Activated CD4-positive, alpha-beta memory T cell treated with anti-CD3 and anti-CD28 coated beads, Interleukin-2, amount 10 ng/mL, durations not matched to agents 7 days and 5 days (primary cell): ENCODE measurements around the gene RHOT1. TPM values are rescaled to one million over a fixed set of nuclear protein-coding genes. Genes with fewer than 3 reads are reported as not detected.

Experiments used
- CTCF ChIA-PET: fragments of 350-600 bp; sonication (Branson Sonifier 250); formaldehyde crosslinking; loops from one replicate; lab custom pipeline; 2021; ENCODE audit warnings: antibody characterized with exemption, inconsistent platforms; lab: Charles Lee
- POLR2A ChIA-PET: fragments of 350-600 bp; sonication (Branson Sonifier 250); formaldehyde crosslinking; loops from one replicate; lab custom pipeline; 2021; ENCODE audit warnings: antibody characterized with exemption; lab: Charles Lee
- DNase-seq: peaks from one replicate; pipeline ENCODE4 v3.0.0-alpha.2; 2020
- H3K27ac Mint-ChIP-seq: one replicate; pipeline ENCODE4 v1.8.0; 2021; ENCODE audit warnings: mild to moderate bottlenecking, mixed read lengths
- H3K27me3 Mint-ChIP-seq: one replicate; pipeline ENCODE4 v1.8.0; 2021; ENCODE audit warnings: mixed read lengths
- H3K36me3 Mint-ChIP-seq: one replicate; pipeline ENCODE4 v1.8.0; 2021; ENCODE audit warnings: low read depth, mixed read lengths
- H3K4me1 Mint-ChIP-seq: one replicate; pipeline ENCODE4 v1.8.0; 2021; ENCODE audit warnings: mixed read lengths
- H3K4me3 Mint-ChIP-seq: one replicate; pipeline ENCODE4 v1.8.0; 2021; ENCODE audit warnings: mild to moderate bottlenecking, mixed read lengths
- H3K9me3 Mint-ChIP-seq: one replicate; pipeline ENCODE4 v1.8.0; 2021; ENCODE audit warnings: mixed read lengths
- total RNA-seq, 2 experiments: library from RNA; stranded (reverse); gene quantifications; one replicate each; pipeline ENCODE4 v1.2.3, GENCODE V29; 2021

The RHOT1 gene
- total RNA-seq, 2 experiments from 2014 or later: 26.0 to 26.4 TPM

- Mint-ChIP-seq H3K27me3 (no peaks in the 10 kb centered on the region), H3K4me3 (no peak overlapping the region), H3K27ac (no peak overlapping the region), H3K9me3 (no peaks in the 10 kb centered on the region), H3K36me3 (peaks cover 35% of the 10 kb centered on the region), H3K4me1 (no peaks in the 10 kb centered on the region)
- CTCF ChIA-PET: interaction anchor here (1.6 kb wide), 1 partner anchor 43 kb away, joined by 3 read pairs; no protein-coding TSS in a partner anchor
- no peak for DNase-seq
- POLR2A ChIA-PET: no interaction called here
Measured at GRCh38 chr17:32209608-32210007, 67.3 kb downstream of the RHOT1 start.

- ChIA-PET POLR2A (no interaction called here), CTCF (no interaction called here)
- DNase-seq: no peak
- H3K27ac Mint-ChIP-seq: no peak overlapping the region
- no peaks in the 10 kb centered on the region for H3K9me3 Mint-ChIP-seq
- H3K4me3 Mint-ChIP-seq: no peak overlapping the region
- no peaks in the 10 kb centered on the region for H3K4me1 Mint-ChIP-seq
- no peaks in the 10 kb centered on the region for H3K27me3 Mint-ChIP-seq
- H3K36me3 Mint-ChIP-seq: peaks cover 35% of the 10 kb centered on the region
Measured at GRCh38 chr17:32211671-32212070, 69.4 kb downstream of the RHOT1 start.

GRCh38 chr17:32215696-32216095 lies 73.4 kb downstream of the RHOT1 start:
- Mint-ChIP-seq H3K4me3 (no peak overlapping the region), H3K36me3 (peaks cover 20% of the 10 kb centered on the region), H3K27me3 (no peaks in the 10 kb centered on the region), H3K9me3 (no peaks in the 10 kb centered on the region), H3K4me1 (peaks cover 21% of the 10 kb centered on the region), H3K27ac (no peak overlapping the region)
- POLR2A ChIA-PET: no interaction called here
- DNase-seq: no peak
- CTCF ChIA-PET: no interaction called here

- Mint-ChIP-seq H3K9me3 (no peaks in the 10 kb centered on the region), H3K27ac (no peak overlapping the region), H3K36me3 (peaks cover 15% of the 10 kb centered on the region), H3K27me3 (no peaks in the 10 kb centered on the region), H3K4me3 (no peak overlapping the region), H3K4me1 (peaks cover 32% of the 10 kb centered on the region)
- ChIA-PET POLR2A (interaction anchor here (1.0 kb wide), 1 partner anchor 9 kb away, joined by 4 read pairs; no protein-coding TSS in a partner anchor), CTCF (interaction anchor here (0.7 to 1.3 kb wide), 3 partner anchors 9 to 239 kb away, joined by 3 read pairs; no protein-coding TSS in a partner anchor)
- no peak for DNase-seq
Measured at GRCh38 chr17:32222621-32223020, 80.3 kb downstream of the RHOT1 start.

DNA sequence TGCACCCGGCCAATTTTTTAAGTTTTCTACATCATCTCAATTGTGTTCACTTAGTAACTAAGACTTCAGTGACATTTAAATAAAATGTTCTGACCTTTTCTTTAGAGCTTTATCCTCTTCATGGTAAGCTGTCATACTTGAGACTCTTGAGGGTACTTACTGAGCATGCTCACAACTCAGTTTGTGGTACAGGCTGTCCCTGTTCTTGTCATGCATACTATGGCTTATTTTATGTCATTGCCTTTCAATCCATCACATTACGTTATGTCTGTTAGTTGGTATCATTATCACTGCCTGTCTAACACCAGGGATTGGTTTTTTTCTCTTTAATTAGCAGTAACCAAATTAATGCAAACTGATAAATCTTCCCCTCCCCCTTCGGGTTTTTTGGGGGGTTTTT lies 81.4 kb downstream of the RHOT1 start:
- DNase-seq: no peak
- H3K9me3 Mint-ChIP-seq: no peaks in the 10 kb centered on the region
- CTCF ChIA-PET: no interaction called here

GRCh38 chr17:32226886-32227285 lies 84.6 kb downstream of the RHOT1 start:
- ChIA-PET POLR2A (interaction anchor here (1.0 kb wide), 1 partner anchor 19 kb away, joined by 5 read pairs; no protein-coding TSS in a partner anchor), CTCF (interaction anchor here (0.6 kb wide), 1 partner anchor 35 kb away, joined by 6 read pairs; no protein-coding TSS in a partner anchor)
- peaks cover 14% of the 10 kb centered on the region for H3K36me3 Mint-ChIP-seq
- no peaks in the 10 kb centered on the region for H3K27me3 Mint-ChIP-seq
- H3K4me3 Mint-ChIP-seq: no peak overlapping the region
- H3K4me1 Mint-ChIP-seq: peaks cover 2% of the 10 kb centered on the region
- no peak for DNase-seq
- H3K9me3 Mint-ChIP-seq: no peaks in the 10 kb centered on the region
- H3K27ac Mint-ChIP-seq: no peak overlapping the region

More for the DNA sequence above, 81.4 kb downstream of the RHOT1 start:
- Mint-ChIP-seq H3K27ac (no peak overlapping the region), H3K36me3 (peaks cover 14% of the 10 kb centered on the region), H3K4me1 (peaks cover 29% of the 10 kb centered on the region), H3K4me3 (no peak overlapping the region), H3K27me3 (no peaks in the 10 kb centered on the region)
- POLR2A ChIA-PET: no interaction called here

GRCh38 chr17:32227910-32228309 lies 85.6 kb downstream of the RHOT1 start:
- ChIA-PET POLR2A (no interaction called here), CTCF (interaction anchor here (0.7 kb wide), 1 partner anchor 216 kb away, joined by 5 read pairs; the partner anchor contains the start of gene PSMD11)
- no peak for DNase-seq
- Mint-ChIP-seq H3K4me1 (peaks cover 6% of the 10 kb centered on the region), H3K27ac (no peak overlapping the region), H3K36me3 (peaks cover 11% of the 10 kb centered on the region), H3K9me3 (no peaks in the 10 kb centered on the region), H3K27me3 (no peaks in the 10 kb centered on the region), H3K4me3 (no peak overlapping the region)

DNA sequence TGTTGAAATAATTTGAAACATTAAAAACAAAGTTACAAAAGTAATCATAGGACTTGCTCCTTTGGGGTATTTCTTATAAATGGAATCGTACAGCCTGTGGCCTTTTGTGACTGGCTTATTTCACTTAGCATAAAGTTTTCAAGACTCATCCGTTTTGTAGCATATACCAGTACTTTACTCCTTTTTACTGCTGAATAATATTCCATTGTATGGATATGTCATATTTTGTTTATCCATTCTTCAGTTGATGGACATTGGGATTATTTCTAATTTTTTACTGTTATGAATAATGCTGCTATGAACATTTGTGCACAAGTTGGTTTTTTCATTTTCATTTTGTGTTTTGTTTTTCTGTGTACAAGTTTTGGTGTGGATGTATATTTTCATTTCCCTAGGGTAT lies 93.3 kb downstream of the RHOT1 start:
- Mint-ChIP-seq H3K4me3 (no peak overlapping the region), H3K27ac (no peak overlapping the region), H3K27me3 (no peaks in the 10 kb centered on the region), H3K4me1 (peaks cover 13% of the 10 kb centered on the region), H3K9me3 (no peaks in the 10 kb centered on the region), H3K36me3 (no peaks in the 10 kb centered on the region)
- no peak for DNase-seq
- CTCF ChIA-PET: no interaction called here
- POLR2A ChIA-PET: no interaction called here

- H3K4me1 Mint-ChIP-seq: no peaks in the 10 kb centered on the region
- ChIA-PET CTCF (no interaction called here), POLR2A (no interaction called here)
- DNase-seq: no peak
- H3K27ac Mint-ChIP-seq: no peak overlapping the region
- no peaks in the 10 kb centered on the region for H3K9me3 Mint-ChIP-seq
- H3K36me3 Mint-ChIP-seq: no peaks in the 10 kb centered on the region
- no peak overlapping the region for H3K4me3 Mint-ChIP-seq
- H3K27me3 Mint-ChIP-seq: no peaks in the 10 kb centered on the region
Measured at GRCh38 chr17:32239456-32239855, 97.2 kb downstream of the RHOT1 start.

DNA sequence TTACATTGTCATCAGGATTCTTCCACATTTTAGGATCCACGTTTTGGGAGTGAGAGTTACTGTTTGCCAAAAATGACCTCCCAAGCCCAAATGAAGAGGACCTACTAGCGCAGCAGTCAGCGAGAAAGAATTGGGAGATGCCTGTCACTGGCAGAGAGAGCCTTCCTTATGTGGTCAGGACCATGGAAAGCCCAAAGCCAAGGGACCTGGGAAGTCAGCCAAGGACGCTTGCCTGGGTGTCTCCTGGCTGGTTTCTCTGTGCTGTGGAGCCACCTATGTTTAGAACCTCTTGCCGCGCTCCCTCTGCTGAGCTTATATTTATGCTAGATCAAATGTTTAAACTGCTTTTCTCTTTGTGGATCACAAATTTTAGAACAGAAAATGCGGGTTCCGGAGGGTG lies 98.4 kb downstream of the RHOT1 start:
- CTCF ChIA-PET: interaction anchor here (0.6 to 0.9 kb wide), 3 partner anchors 49 to 1351 kb away, joined by 3 read pairs; no protein-coding TSS in a partner anchor
- no peaks in the 10 kb centered on the region for H3K4me1 Mint-ChIP-seq
- no peak overlapping the region for H3K27ac Mint-ChIP-seq
- no peaks in the 10 kb centered on the region for H3K9me3 Mint-ChIP-seq
- no peak for DNase-seq
- H3K36me3 Mint-ChIP-seq: no peaks in the 10 kb centered on the region
- POLR2A ChIA-PET: no interaction called here
- H3K27me3 Mint-ChIP-seq: no peaks in the 10 kb centered on the region
- H3K4me3 Mint-ChIP-seq: no peak overlapping the region

- H3K27ac Mint-ChIP-seq: no peak overlapping the region
- no peak for DNase-seq
- no peak overlapping the region for H3K4me3 Mint-ChIP-seq
- no peaks in the 10 kb centered on the region for H3K36me3 Mint-ChIP-seq
- CTCF ChIA-PET: interaction anchor here (0.7 to 1.3 kb wide), 3 partner anchors 11 to 132 kb away, joined by 3 to 4 read pairs (median 3); no protein-coding TSS in a partner anchor
- no peaks in the 10 kb centered on the region for H3K27me3 Mint-ChIP-seq
- POLR2A ChIA-PET: no interaction called here
- H3K4me1 Mint-ChIP-seq: no peaks in the 10 kb centered on the region
- no peaks in the 10 kb centered on the region for H3K9me3 Mint-ChIP-seq
Measured at GRCh38 chr17:32241640-32242039, 99.3 kb downstream of the RHOT1 start.

GRCh38 chr17:32249475-32249874 lies 107.2 kb downstream of the RHOT1 start:
- no peaks in the 10 kb centered on the region for H3K36me3 Mint-ChIP-seq
- H3K4me1 Mint-ChIP-seq: no peaks in the 10 kb centered on the region
- no peaks in the 10 kb centered on the region for H3K9me3 Mint-ChIP-seq
- DNase-seq: no peak
- H3K27ac Mint-ChIP-seq: no peak overlapping the region
- POLR2A ChIA-PET: no interaction called here
- H3K4me3 Mint-ChIP-seq: no peak overlapping the region
- CTCF ChIA-PET: interaction anchor here (0.6 kb wide), 1 partner anchor 10 kb away, joined by 3 read pairs; no protein-coding TSS in a partner anchor
- peaks cover 4% of the 10 kb centered on the region for H3K27me3 Mint-ChIP-seq

GRCh38 chr17:32253117-32253611 lies 110.9 kb downstream of the RHOT1 start:
- Mint-ChIP-seq H3K27me3 (peaks cover 13% of the 10 kb centered on the region), H3K4me1 (no peaks in the 10 kb centered on the region), H3K27ac (no peak overlapping the region), H3K9me3 (no peaks in the 10 kb centered on the region), H3K36me3 (no peaks in the 10 kb centered on the region), H3K4me3 (no peak overlapping the region)
- POLR2A ChIA-PET: interaction anchor here (1.0 kb wide), 1 partner anchor 97 kb away, joined by 5 read pairs; no protein-coding TSS in a partner anchor
- CTCF ChIA-PET: interaction anchor here (0.6 to 1.7 kb wide), 23 partner anchors 11 to 582 kb away, joined by 3 to 9 read pairs (median 4); partner anchors contain the start of gene PSMD11
- peak; percentile 82 for DNase-seq
